ENCODE measurements around the gene KCNJ3.

GRCh38 chr2:154713675-154714074 is 15.2 kb downstream of the KCNJ3 start:
- TF ChIP-seq, protein P1, sequence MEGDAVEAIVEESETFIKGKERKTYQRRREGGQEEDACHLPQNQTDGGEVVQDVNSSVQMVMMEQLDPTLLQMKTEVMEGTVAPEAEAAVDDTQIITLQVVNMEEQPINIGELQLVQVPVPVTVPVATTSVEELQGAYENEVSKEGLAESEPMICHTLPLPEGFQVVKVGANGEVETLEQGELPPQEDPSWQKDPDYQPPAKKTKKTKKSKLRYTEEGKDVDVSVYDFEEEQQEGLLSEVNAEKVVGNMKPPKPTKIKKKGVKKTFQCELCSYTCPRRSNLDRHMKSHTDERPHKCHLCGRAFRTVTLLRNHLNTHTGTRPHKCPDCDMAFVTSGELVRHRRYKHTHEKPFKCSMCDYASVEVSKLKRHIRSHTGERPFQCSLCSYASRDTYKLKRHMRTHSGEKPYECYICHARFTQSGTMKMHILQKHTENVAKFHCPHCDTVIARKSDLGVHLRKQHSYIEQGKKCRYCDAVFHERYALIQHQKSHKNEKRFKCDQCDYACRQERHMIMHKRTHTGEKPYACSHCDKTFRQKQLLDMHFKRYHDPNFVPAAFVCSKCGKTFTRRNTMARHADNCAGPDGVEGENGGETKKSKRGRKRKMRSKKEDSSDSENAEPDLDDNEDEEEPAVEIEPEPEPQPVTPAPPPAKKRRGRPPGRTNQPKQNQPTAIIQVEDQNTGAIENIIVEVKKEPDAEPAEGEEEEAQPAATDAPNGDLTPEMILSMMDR (IDR thresholded peaks at IDR 0.05; ENCODE audit: borderline replicate concordance, extremely low read depth, low read length, poor library complexity, severe bottlenecking), result no peak
- TF ChIP-seq EZH2 (IDR thresholded peaks at IDR 0.05; ENCODE audit: borderline replicate concordance, low read depth, low read length, severe bottlenecking), result no peak
